Panc1 (cell line): ENCODE data around the gene TRAPPC6A. TPM values are rescaled to one million over a fixed set of nuclear protein-coding genes. Genes with fewer than 3 reads are reported as not detected.
A peak's percentile ranks its signal among the peaks of the same experiment; 100 is the strongest.

ENCODE experiments used
- ATAC-seq: fragments of 200-7000 bp; cut with Tn5 transposase; 2 replicates; pipeline ENCODE4 v1.9.1; 2020; ENCODE audit warnings: mild to moderate bottlenecking, moderate library complexity
- BruUV-seq: library from RNA; stranded (reverse); fragments of 400-500 nt; replicated peaks from 2 replicates; lab custom pipeline; 2021; lab: Mats Ljungman, UMichigan
- CTCF ChIA-PET: fragments of 300-600 bp; sonication (Branson Sonifier 250); formaldehyde crosslinking; loops from one replicate; lab custom pipeline; 2022; ENCODE audit warnings: antibody characterized with exemption; lab: Charles Lee
- POLR2A ChIA-PET: fragments of 300-600 bp; sonication (Branson Sonifier 250); formaldehyde crosslinking; loops from one replicate; lab custom pipeline; 2022; ENCODE audit warnings: antibody characterized with exemption; lab: Charles Lee
- DNase-seq: peaks from one replicate; pipeline ENCODE4 v3.0.0-alpha.2; 2010; ENCODE audit warnings: low read depth, low spot score
- H3K27ac ChIP-seq: 2 replicates; pipeline ENCODE4 v1.5.1; 2011; ENCODE audit warnings: mild to moderate bottlenecking, low read length, inconsistent platforms
- H3K27me3 ChIP-seq: fragments of 200-500 bp; sonication (Bioruptor generic); 2 replicates; pipeline ENCODE4 v1.6.0; 2014; ENCODE audit warnings: low read length, inconsistent platforms; ENCODE audit not compliant: control insufficient read depth, insufficient read depth
- H3K36me3 ChIP-seq: fragments of 200-500 bp; sonication (Bioruptor generic); 2 replicates; pipeline ENCODE4 v1.5.1; 2014; ENCODE audit warnings: inconsistent platforms, mild to moderate bottlenecking, low read length, moderate library complexity; ENCODE audit not compliant: control insufficient read depth, insufficient read depth
- H3K4me1 ChIP-seq: 2 replicates; pipeline ENCODE4 v1.5.1; 2011; ENCODE audit warnings: inconsistent platforms, mild to moderate bottlenecking, low read length, moderate library complexity; ENCODE audit not compliant: control insufficient read depth, insufficient read depth
- H3K4me3 ChIP-seq, 2 experiments: 2 replicates each; pipeline ENCODE4 v1.5.1; 2011 to 2012; ENCODE audit warnings: low read depth in 2 of 2, low read length in 2 of 2, mild to moderate bottlenecking in 2 of 2, inconsistent platforms in 1 of 2, moderate library complexity in 1 of 2
- H3K9me3 ChIP-seq: fragments of 200-500 bp; sonication (Bioruptor generic); 2 replicates; pipeline ENCODE4 v1.5.1; 2014; ENCODE audit warnings: low read depth, mild to moderate bottlenecking, inconsistent platforms, low read length, moderate library complexity; ENCODE audit not compliant: control insufficient read depth, insufficient read depth
- CTCF ChIP-seq: fragments of 450-650 bp; IDR thresholded peaks from 2 replicates; pipeline ENCODE4 v1.5.1; 2017; ENCODE audit warnings: mild to moderate bottlenecking
- POLR2AphosphoS5 ChIP-seq: IDR thresholded peaks from 2 replicates; pipeline ENCODE4 v1.6.1; 2012; ENCODE audit warnings: mild to moderate bottlenecking, low read depth, low read length, moderate library complexity
- REST ChIP-seq, 2 experiments: IDR thresholded peaks; 2 replicates each; pipeline ENCODE4 v1.6.1; 2011 to 2012; ENCODE audit warnings: low read depth in 2 of 2, control low read depth in 1 of 2, low read length in 1 of 2, mild to moderate bottlenecking in 1 of 2, moderate library complexity in 1 of 2; ENCODE audit not compliant: insufficient read depth in 1 of 2
- SIN3A ChIP-seq: IDR thresholded peaks from 2 replicates; pipeline ENCODE4 v1.6.1; 2012; ENCODE audit warnings: low read depth, mild to moderate bottlenecking, low read length, moderate library complexity, borderline replicate concordance; ENCODE audit not compliant: insufficient read depth
- TCF7L2 ChIP-seq: IDR thresholded peaks from 2 replicates; pipeline ENCODE4 v1.6.1; 2011; ENCODE audit warnings: mild to moderate bottlenecking, low read depth, low read length, inconsistent platforms
- in situ Hi-C: cut with HindIII; loops from 2 replicates; pipeline ENCODE4 v1.10.0; 2016; ENCODE audit warnings: low sequenced_read_pairs, low pct_unique_long_range_greater_than_20kb
- intact Hi-C: fragments of 100-400 bp; cut with micrococcal nuclease; formaldehyde crosslinking; loops from one replicate; pipeline ENCODE4 v1.10.0; 2022; ENCODE audit not compliant: unreplicated experiment
- total RNA-seq: library from RNA; stranded (reverse); gene quantifications from one replicate; pipeline ENCODE4 v1.2.1, GENCODE V29; 2021; ENCODE audit not compliant: unreplicated experiment

Gene TRAPPC6A
- total RNA-seq, 1 experiment from 2014 or later = 24.7 TPM

- ChIA-PET POLR2A (no interaction called here), CTCF (no interaction called here)
- DNase-seq (no peak), ATAC-seq (no peak)
- no peak for TF ChIP-seq REST (IDR thresholded peaks at IDR 0.05; ENCODE audit: insufficient read depth in 1 of 2, low read depth in 2 of 2, low read length in 1 of 2)
- TF ChIP-seq CTCF = no peak
- TF ChIP-seq TCF7L2 = no peak
- H3K4me3 ChIP-seq = peak overlapping the region; percentile 88 to 90
- H3K36me3 ChIP-seq = no peaks in the 10 kb centered on the region
- in situ Hi-C loops (no loop called here), intact Hi-C loops (no loop called here)
- H3K27me3 ChIP-seq = no peaks in the 10 kb centered on the region
- no peaks in the 10 kb centered on the region for H3K4me1 ChIP-seq
- BruUV-seq = no TSS peak
- peak overlapping the region; percentile 71; the same call in 1 of the 2 replicates for H3K27ac ChIP-seq
- H3K9me3 ChIP-seq = no peaks in the 10 kb centered on the region
Observed at GRCh38 chr19:45179892-45180370, 1.9 kb upstream of the TRAPPC6A start.

GRCh38 chr19:45179072-45179891 lies 1.2 kb upstream of the TRAPPC6A start:
- BruUV-seq = no TSS peak
- Histone ChIP-seq H3K27me3 (no peaks in the 10 kb centered on the region), H3K36me3 (no peaks in the 10 kb centered on the region), H3K4me1 (no peaks in the 10 kb centered on the region), H3K9me3 (no peaks in the 10 kb centered on the region), H3K27ac (peak overlapping the region; percentile 85), H3K4me3 (peak overlapping the region; percentile 88 to 90)
- CTCF ChIA-PET = no interaction called here
- in situ Hi-C loops = no loop called here
- no peak for TF ChIP-seq REST (IDR thresholded peaks at IDR 0.05; ENCODE audit: insufficient read depth in 1 of 2, low read depth in 2 of 2, low read length in 1 of 2)
- TF ChIP-seq SIN3A = peak; percentile 6; the same call in 1 of the 2 replicates
- no peak for TF ChIP-seq POLR2AphosphoS5
- TF ChIP-seq CTCF = no peak
- TF ChIP-seq TCF7L2 = no peak
- intact Hi-C loops = no loop called here
- DNase-seq (no peak), ATAC-seq (no peak)
- POLR2A ChIA-PET = no interaction called here
